ENCODE measurements around the gene COG7.
"Not testable (repeated sequence)": the region's sequence is repeated elsewhere in the genome, so short reads cannot be mapped to it uniquely, and the experiment has no call there.

COG7 gene

GRCh38 chr16:23476289-23476688, 23.3 kb upstream of the COG7 start:
- DNase-seq (ENCODE audit: low read depth in 2 of 3, low spot score in 1 of 3), result no peak

GRCh38 chr16:23469814-23470213, 16.8 kb upstream of the COG7 start:
- no peak for DNase-seq (ENCODE audit: low read depth in 2 of 3, low spot score in 1 of 3)

GRCh38 chr16:23466162-23466885, 13.3 kb upstream of the COG7 start:
- no peak for DNase-seq (ENCODE audit: low read depth in 2 of 3, low spot score in 1 of 3)

- DNase-seq (ENCODE audit: low read depth in 2 of 3, low spot score in 1 of 3), result no peak
Observed at GRCh38 chr16:23465179-23465578, 12.2 kb upstream of the COG7 start.

- DNase-seq (ENCODE audit: low read depth in 2 of 3, low spot score in 1 of 3), result no peak
Observed at GRCh38 chr16:23464196-23464595, 11.2 kb upstream of the COG7 start.

GRCh38 chr16:23462994-23463393, 10.0 kb upstream of the COG7 start:
- DNase-seq (ENCODE audit: low read depth in 2 of 3, low spot score in 1 of 3), result not testable (repeated sequence)

GRCh38 chr16:23453338-23454052, 506 bp upstream of the COG7 start:
- DNase-seq (ENCODE audit: low read depth in 2 of 3, low spot score in 1 of 3), result no peak

GRCh38 chr16:23452221-23452571, 793 bp downstream of the COG7 start:
- DNase-seq (ENCODE audit: low read depth in 2 of 3, low spot score in 1 of 3), result peak in 1 of 3 donors; percentile 8

GRCh38 chr16:23448392-23448791, 4.6 kb downstream of the COG7 start:
- no peak for DNase-seq (ENCODE audit: low read depth in 2 of 3, low spot score in 1 of 3)

GRCh38 chr16:23437542-23437941, 15.4 kb downstream of the COG7 start:
- not testable (repeated sequence) for DNase-seq (ENCODE audit: low read depth in 2 of 3, low spot score in 1 of 3)

- DNase-seq (ENCODE audit: low read depth in 2 of 3, low spot score in 1 of 3), result no peak
Observed at GRCh38 chr16:23436951-23437350, 16.0 kb downstream of the COG7 start.

GRCh38 chr16:23435500-23435899, 17.5 kb downstream of the COG7 start:
- DNase-seq (ENCODE audit: low read depth in 2 of 3, low spot score in 1 of 3), result peak; percentile 36 to 61 (median 51)

- DNase-seq (ENCODE audit: low read depth in 2 of 3, low spot score in 1 of 3), result peak in 1 of 3 donors; percentile 59
Observed at GRCh38 chr16:23434380-23434779, 18.6 kb downstream of the COG7 start.

- no peak for DNase-seq (ENCODE audit: low read depth in 2 of 3, low spot score in 1 of 3)
Observed at GRCh38 chr16:23433261-23433920, 19.6 kb downstream of the COG7 start.

- no peak for DNase-seq (ENCODE audit: low read depth in 2 of 3, low spot score in 1 of 3)
Observed at GRCh38 chr16:23432176-23433128, 20.5 kb downstream of the COG7 start.

- DNase-seq (ENCODE audit: low read depth in 2 of 3, low spot score in 1 of 3), result no peak
Observed at GRCh38 chr16:23428351-23428750, 24.6 kb downstream of the COG7 start.

GRCh38 chr16:23424292-23424958, 28.6 kb downstream of the COG7 start:
- no peak for DNase-seq (ENCODE audit: low read depth in 2 of 3, low spot score in 1 of 3)

- DNase-seq (ENCODE audit: low read depth in 2 of 3, low spot score in 1 of 3), result no peak
Observed at GRCh38 chr16:23423496-23424049, 29.4 kb downstream of the COG7 start.

GRCh38 chr16:23420011-23420410, 33.0 kb downstream of the COG7 start:
- no peak for DNase-seq (ENCODE audit: low read depth in 2 of 3, low spot score in 1 of 3)

- no peak for DNase-seq (ENCODE audit: low read depth in 2 of 3, low spot score in 1 of 3)
Observed at GRCh38 chr16:23416816-23417215, 36.2 kb downstream of the COG7 start.

Data from stimulated activated CD4-positive, alpha-beta T cell treated with anti-CD3 and anti-CD28 coated beads, Interleukin-12 subunit alpha, Interleukin-12 subunit beta, amount 100 ng/mL, for 48 hours (primary cell).